Measurements from ENCODE around the gene IL17RD. TPM values are rescaled to one million over a fixed set of nuclear protein-coding genes. Genes with fewer than 3 reads are reported as not detected.
"Not testable (repeated sequence)": the region's sequence is repeated elsewhere in the genome, so short reads cannot be mapped to it uniquely, and the experiment has no call there.

IL17RD gene
- total and polyA plus RNA-seq, 2 donors (not counting 1 experiment from before 2014, with no cell fraction given), result 0.05 TPM; not detected in 1

DNA sequence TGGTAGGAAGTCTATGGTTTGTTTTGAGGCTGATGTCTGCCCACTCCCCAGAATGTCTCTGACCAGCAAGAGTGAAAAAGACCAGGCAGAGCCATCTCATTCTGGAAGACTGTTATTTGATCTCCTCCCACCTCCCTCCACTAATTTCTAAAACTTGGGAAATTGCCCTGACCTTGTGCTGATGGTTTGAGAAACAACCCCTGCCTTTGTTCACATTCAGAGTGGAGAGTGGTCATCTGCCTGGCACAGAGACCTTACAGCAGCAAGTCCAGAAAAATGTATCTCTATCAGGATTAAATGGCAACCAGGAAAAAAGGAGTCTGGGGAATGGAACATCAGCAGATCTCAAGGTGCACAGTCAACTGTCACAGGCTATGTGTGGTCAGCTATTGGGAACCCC lies 79.0 kb downstream of the IL17RD start:
- H3K9me3 ChIP-seq (ENCODE audit: control extremely low read depth in 1 of 3, control insufficient read depth in 2 of 3, insufficient read depth in 1 of 3, low read length in 2 of 3), result no peaks in the 10 kb centered on the region
- Mint-ChIP-seq H3K4me3 (no peak overlapping the region), H3K27me3 (peaks cover 29% of the 10 kb centered on the region), H3K27ac (no peak overlapping the region), H3K9me3 (ENCODE audit: insufficient read depth) (no peaks in the 10 kb centered on the region), H3K4me1 (no peaks in the 10 kb centered on the region)
- H3K4me1 ChIP-seq (ENCODE audit: control insufficient read depth in 2 of 2, insufficient read depth in 2 of 2, low read length in 2 of 2), result no peaks in the 10 kb centered on the region
- no peaks in the 10 kb centered on the region for H3K79me2 ChIP-seq (ENCODE audit: control insufficient read depth, insufficient read depth, low read length)
- H3K9ac ChIP-seq (ENCODE audit: low read length), result no peak overlapping the region
- H3K27me3 ChIP-seq (replicated peaks in 1 of 4; ENCODE audit: control extremely low read depth in 1 of 4, control insufficient read depth in 3 of 4, insufficient read depth in 4 of 4, low read length in 3 of 4), result peaks cover 0 to 5% (median 1%) of the 10 kb centered on the region in 4 experiments
- H3K4me2 ChIP-seq (replicated peaks; ENCODE audit: low read depth, low read length, poor library complexity, severe bottlenecking), result no peak overlapping the region
- no peak overlapping the region for H2AFZ ChIP-seq (ENCODE audit: insufficient read depth, low read depth, low read length, poor library complexity, severe bottlenecking)
- no peak overlapping the region for H3K27ac ChIP-seq (ENCODE audit: low read length in 2 of 2)
- no peaks in the 10 kb centered on the region for H4K20me1 ChIP-seq (ENCODE audit: control insufficient read depth, insufficient read depth, low read length, poor library complexity, severe bottlenecking)
- intact Hi-C loops (cut with micrococcal nuclease), result no loop called here
- no peak overlapping the region for H3K4me3 ChIP-seq (ENCODE audit: control extremely low read depth in 1 of 5, extremely low read depth in 1 of 5, insufficient read depth in 1 of 5, low read depth in 2 of 5, low read length in 4 of 5)
- CTCF ChIA-PET, result interaction anchor here (1.5 kb wide), 1 partner anchor 91 kb away, joined by 4 read pairs; no protein-coding TSS in a partner anchor
- TF ChIP-seq EZH2 (IDR thresholded peaks at IDR 0.05; ENCODE audit: borderline replicate concordance, insufficient read depth, low read depth, low read length, poor library complexity, severe bottlenecking), result no peak
- TF ChIP-seq, protein P1, sequence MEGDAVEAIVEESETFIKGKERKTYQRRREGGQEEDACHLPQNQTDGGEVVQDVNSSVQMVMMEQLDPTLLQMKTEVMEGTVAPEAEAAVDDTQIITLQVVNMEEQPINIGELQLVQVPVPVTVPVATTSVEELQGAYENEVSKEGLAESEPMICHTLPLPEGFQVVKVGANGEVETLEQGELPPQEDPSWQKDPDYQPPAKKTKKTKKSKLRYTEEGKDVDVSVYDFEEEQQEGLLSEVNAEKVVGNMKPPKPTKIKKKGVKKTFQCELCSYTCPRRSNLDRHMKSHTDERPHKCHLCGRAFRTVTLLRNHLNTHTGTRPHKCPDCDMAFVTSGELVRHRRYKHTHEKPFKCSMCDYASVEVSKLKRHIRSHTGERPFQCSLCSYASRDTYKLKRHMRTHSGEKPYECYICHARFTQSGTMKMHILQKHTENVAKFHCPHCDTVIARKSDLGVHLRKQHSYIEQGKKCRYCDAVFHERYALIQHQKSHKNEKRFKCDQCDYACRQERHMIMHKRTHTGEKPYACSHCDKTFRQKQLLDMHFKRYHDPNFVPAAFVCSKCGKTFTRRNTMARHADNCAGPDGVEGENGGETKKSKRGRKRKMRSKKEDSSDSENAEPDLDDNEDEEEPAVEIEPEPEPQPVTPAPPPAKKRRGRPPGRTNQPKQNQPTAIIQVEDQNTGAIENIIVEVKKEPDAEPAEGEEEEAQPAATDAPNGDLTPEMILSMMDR (IDR thresholded peaks at IDR 0.05), result no peak
- DNase-seq, result no peak
- POLR2A ChIA-PET, result no interaction called here
- ATAC-seq (ENCODE audit: low read depth), result no peak
- H3K36me3 ChIP-seq (replicated peaks in 1 of 2; ENCODE audit: control extremely low read depth in 1 of 2, control insufficient read depth in 1 of 2, extremely low read depth in 1 of 2, insufficient read depth in 2 of 2, low read length in 1 of 2), result no peaks in the 10 kb centered on the region

DNA sequence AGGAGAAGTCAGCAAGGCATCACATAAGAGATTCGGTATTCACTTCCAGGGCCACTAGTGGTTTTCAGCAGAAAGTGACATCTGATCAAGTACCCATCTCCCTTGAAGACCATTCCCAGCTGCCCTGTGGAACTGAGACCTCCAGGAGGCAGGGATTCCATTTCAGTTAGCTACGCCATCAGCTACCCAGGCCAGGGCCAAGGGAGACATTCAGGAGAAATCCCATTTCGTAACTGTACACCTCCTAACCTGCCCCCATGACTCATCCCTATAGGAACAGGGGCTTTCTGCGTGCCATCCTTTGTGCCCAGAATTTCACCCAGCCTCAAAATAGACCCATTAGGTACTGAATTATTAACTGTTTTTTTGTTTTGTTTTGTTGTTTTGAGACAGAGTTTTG lies 79.9 kb downstream of the IL17RD start:
- Mint-ChIP-seq H3K4me1 (no peaks in the 10 kb centered on the region), H3K4me3 (no peak overlapping the region), H3K27me3 (peaks cover 32% of the 10 kb centered on the region), H3K27ac (no peak overlapping the region), H3K9me3 (ENCODE audit: insufficient read depth) (no peaks in the 10 kb centered on the region)
- ChIA-PET POLR2A (no interaction called here), CTCF (interaction anchor here (1.0 to 1.8 kb wide), 4 partner anchors 16 to 381 kb away, joined by 4 to 6 read pairs (median 4); no protein-coding TSS in a partner anchor)
- intact Hi-C loops (cut with micrococcal nuclease), result no loop called here
- no peak overlapping the region for H3K4me2 ChIP-seq (replicated peaks; ENCODE audit: low read depth, low read length, poor library complexity, severe bottlenecking)
- H4K20me1 ChIP-seq (ENCODE audit: control insufficient read depth, insufficient read depth, low read length, poor library complexity, severe bottlenecking), result no peaks in the 10 kb centered on the region
- H3K4me3 ChIP-seq (ENCODE audit: control extremely low read depth in 1 of 5, extremely low read depth in 1 of 5, insufficient read depth in 1 of 5, low read depth in 2 of 5, low read length in 4 of 5), result no peak overlapping the region
- no peak overlapping the region for H2AFZ ChIP-seq (ENCODE audit: insufficient read depth, low read depth, low read length, poor library complexity, severe bottlenecking)
- H3K4me1 ChIP-seq (ENCODE audit: control insufficient read depth in 2 of 2, insufficient read depth in 2 of 2, low read length in 2 of 2), result no peaks in the 10 kb centered on the region
- H3K79me2 ChIP-seq (ENCODE audit: control insufficient read depth, insufficient read depth, low read length), result no peaks in the 10 kb centered on the region
- no peaks in the 10 kb centered on the region for H3K9me3 ChIP-seq (ENCODE audit: control extremely low read depth in 1 of 3, control insufficient read depth in 2 of 3, insufficient read depth in 1 of 3, low read length in 2 of 3)
- 94% methylated on average over 2 of the region's 4 CpGs for WGBS (ENCODE audit: insufficient coverage)
- no peak overlapping the region for H3K27ac ChIP-seq (ENCODE audit: low read length in 2 of 2)
- no peaks in the 10 kb centered on the region for H3K36me3 ChIP-seq (replicated peaks in 1 of 2; ENCODE audit: control extremely low read depth in 1 of 2, control insufficient read depth in 1 of 2, extremely low read depth in 1 of 2, insufficient read depth in 2 of 2, low read length in 1 of 2)
- TF ChIP-seq, protein P1 (IDR thresholded peaks at IDR 0.05), result no peak
- no peak for TF ChIP-seq EZH2 (IDR thresholded peaks at IDR 0.05; ENCODE audit: borderline replicate concordance, insufficient read depth, low read depth, low read length, poor library complexity, severe bottlenecking)
- no peak overlapping the region for H3K9ac ChIP-seq (ENCODE audit: low read length)
- DNase-seq (no peak), ATAC-seq (ENCODE audit: low read depth) (no peak)
- H3K27me3 ChIP-seq (replicated peaks in 1 of 4; ENCODE audit: control extremely low read depth in 1 of 4, control insufficient read depth in 3 of 4, insufficient read depth in 4 of 4, low read length in 3 of 4), result peaks cover 0 to 11% (median 4%) of the 10 kb centered on the region in 4 experiments

DNA sequence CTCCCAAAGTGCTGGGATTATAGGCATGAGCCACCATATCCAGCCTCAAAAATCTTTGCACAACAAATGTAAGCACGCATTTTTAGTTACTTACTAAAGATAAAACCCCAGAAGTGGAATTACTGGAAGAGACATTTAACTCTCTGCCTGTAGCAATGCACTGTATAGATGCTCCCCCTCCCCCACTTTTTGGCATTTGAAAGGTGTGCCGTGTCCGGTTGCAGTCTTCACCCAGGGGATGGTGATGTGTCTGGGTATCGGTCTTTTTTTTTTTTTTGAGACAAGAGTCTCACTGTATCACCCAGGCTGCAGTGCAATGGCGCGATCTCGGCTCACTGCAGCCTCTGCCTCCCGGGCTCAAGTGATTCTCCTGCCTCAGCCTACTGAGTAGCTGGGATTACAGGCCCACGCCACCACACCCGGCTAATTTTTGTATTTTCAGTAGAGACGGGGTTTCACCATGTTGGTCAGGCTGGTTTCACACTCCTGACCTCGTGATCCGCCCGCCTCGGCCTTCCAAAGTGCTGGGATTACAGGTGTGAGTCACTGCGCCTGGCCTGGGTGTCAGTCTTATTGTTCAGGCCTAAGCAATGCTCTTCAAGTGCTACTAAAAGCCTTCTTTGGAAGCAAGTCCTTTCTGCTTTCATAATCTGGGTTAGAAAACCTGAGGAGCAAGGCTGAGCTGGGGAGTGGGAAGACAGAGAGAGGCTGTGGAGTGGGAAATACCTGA lies 81.7 kb downstream of the IL17RD start:
- H3K4me2 ChIP-seq (replicated peaks; ENCODE audit: low read depth, low read length, poor library complexity, severe bottlenecking); intact Hi-C loops (cut with micrococcal nuclease); H3K9me3 ChIP-seq (ENCODE audit: control extremely low read depth in 1 of 3, control insufficient read depth in 2 of 3, insufficient read depth in 1 of 3, low read length in 2 of 3); H3K27ac ChIP-seq (ENCODE audit: low read length in 2 of 2); DNase-seq; H3K9ac ChIP-seq (ENCODE audit: low read length); H3K36me3 ChIP-seq (replicated peaks in 1 of 2; ENCODE audit: control extremely low read depth in 1 of 2, control insufficient read depth in 1 of 2, extremely low read depth in 1 of 2, insufficient read depth in 2 of 2, low read length in 1 of 2); H3K4me1 Mint-ChIP-seq; H3K4me1 ChIP-seq (ENCODE audit: control insufficient read depth in 2 of 2, insufficient read depth in 2 of 2, low read length in 2 of 2); ATAC-seq (ENCODE audit: low read depth); H3K9me3 Mint-ChIP-seq (ENCODE audit: insufficient read depth); H3K4me3 Mint-ChIP-seq; H4K20me1 ChIP-seq (ENCODE audit: control insufficient read depth, insufficient read depth, low read length, poor library complexity, severe bottlenecking); H3K79me2 ChIP-seq (ENCODE audit: control insufficient read depth, insufficient read depth, low read length); H3K27ac Mint-ChIP-seq; H3K4me3 ChIP-seq (ENCODE audit: control extremely low read depth in 1 of 5, extremely low read depth in 1 of 5, insufficient read depth in 1 of 5, low read depth in 2 of 5, low read length in 4 of 5); H2AFZ ChIP-seq (ENCODE audit: insufficient read depth, low read depth, low read length, poor library complexity, severe bottlenecking): not testable (repeated sequence)
- H3K27me3 Mint-ChIP-seq, result peaks cover 26% of the 10 kb centered on the region
- CTCF ChIA-PET, result interaction anchor here (1.1 to 1.6 kb wide), 2 partner anchors 12 to 94 kb away, joined by 5 to 6 read pairs; no protein-coding TSS in a partner anchor
- peaks cover 0 to 23% (median 13%) of the 10 kb centered on the region in 4 experiments for H3K27me3 ChIP-seq (replicated peaks in 1 of 4; ENCODE audit: control extremely low read depth in 1 of 4, control insufficient read depth in 3 of 4, insufficient read depth in 4 of 4, low read length in 3 of 4)
- POLR2A ChIA-PET, result interaction anchor here (0.5 kb wide), 1 partner anchor 12 kb away, joined by 3 read pairs; no protein-coding TSS in a partner anchor
- WGBS (ENCODE audit: insufficient coverage), result 91% methylated on average over 13 of the region's 16 CpGs

Measured in B cell (primary cell).